Colonic mucosa (tissue), 4 donors: ENCODE data around the gene RARRES1. TPM values are rescaled to one million over a fixed set of nuclear protein-coding genes. Genes with fewer than 3 reads are reported as not detected.

ENCODE experiments used
- DNase-seq: peaks from one replicate; pipeline ENCODE4 v3.0.0-alpha.2; 2020
- H3K27ac ChIP-seq: fragments of 200-600 bp; one replicate; pipeline ENCODE4 v1.8.0; 2021
- H3K27me3 ChIP-seq: fragments of 200-600 bp; one replicate; pipeline ENCODE4 v1.8.0; 2021
- H3K36me3 ChIP-seq: fragments of 200-600 bp; one replicate; pipeline ENCODE4 v1.8.0; 2021
- H3K4me1 ChIP-seq: fragments of 200-600 bp; one replicate; pipeline ENCODE4 v1.8.0; 2021; ENCODE audit warnings: mild to moderate bottlenecking
- H3K4me3 ChIP-seq: fragments of 200-600 bp; one replicate; pipeline ENCODE4 v1.8.0; 2021
- H3K9ac ChIP-seq, 2 donors: one replicate each; pipeline ENCODE4 v1.7.0; 2013; ENCODE audit warnings: control low read depth in 2 of 2, low read depth in 2 of 2, low read length in 2 of 2
- H3K9me3 ChIP-seq: fragments of 200-600 bp; one replicate; pipeline ENCODE4 v1.8.0; 2021
- intact Hi-C: fragments of 100-400 bp; cut with DNase I; formaldehyde crosslinking; loops from one replicate; pipeline ENCODE4 v1.14.1; 2022
- total RNA-seq, 2 donors: library from RNA; stranded (reverse); fragmentation: NEBNext Ultra II Directional in 1 of 2; extraction: Animal tissue kit (Norgen Biotek cat#: 25700) in 1 of 2; gene quantifications; one replicate each; pipeline ENCODE4 v1.2.1, GENCODE V29; 2021
- TF ChIP-seq, protein P1 (sequence below): fragments of 200-600 bp; IDR thresholded peaks from one replicate; pipeline ENCODE4 v1.8.0; 2022; ENCODE audit warnings: antibody characterized with exemption, mild to moderate bottlenecking
- donor health status: healthy.
- donor health status: DM: no; HTN: no; CAD: no.
- donor health status: DM: no; HTN: no; CAD: no.

The RARRES1 gene
- total RNA-seq, 2 donors from 2014 or later = 30.6 to 79.5 TPM

DNA sequence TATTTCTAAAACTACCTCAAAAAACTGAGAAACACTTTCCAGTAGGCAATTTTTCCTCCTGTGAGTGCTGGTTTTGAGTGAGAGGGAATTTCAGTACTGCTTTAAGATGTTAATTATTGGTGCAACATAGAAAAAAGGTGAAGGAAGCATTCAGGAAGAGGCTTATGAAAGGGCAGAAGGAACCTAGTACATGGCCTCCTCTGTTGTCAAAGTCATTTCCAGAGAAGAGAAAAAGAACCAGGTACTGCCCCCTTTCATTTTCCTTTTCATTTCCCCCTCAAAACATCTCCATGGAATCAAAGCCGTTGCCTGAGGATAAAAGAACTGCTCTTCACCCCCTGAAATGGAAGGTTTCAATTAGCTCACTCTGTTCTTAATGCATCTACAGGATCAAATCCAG is 19.8 kb downstream of the RARRES1 start:
- no peaks in the 10 kb centered on the region for H3K9me3 ChIP-seq
- H3K4me1 ChIP-seq = no peaks in the 10 kb centered on the region
- no peaks in the 10 kb centered on the region for H3K36me3 ChIP-seq
- no peak overlapping the region for H3K27ac ChIP-seq
- intact Hi-C loops = loop anchor here (5.0 kb wide), 1 partner anchor 40 kb away; the partner anchor contains the start of gene LXN
- no peak overlapping the region for H3K9ac ChIP-seq
- H3K27me3 ChIP-seq = no peaks in the 10 kb centered on the region
- TF ChIP-seq, protein P1, sequence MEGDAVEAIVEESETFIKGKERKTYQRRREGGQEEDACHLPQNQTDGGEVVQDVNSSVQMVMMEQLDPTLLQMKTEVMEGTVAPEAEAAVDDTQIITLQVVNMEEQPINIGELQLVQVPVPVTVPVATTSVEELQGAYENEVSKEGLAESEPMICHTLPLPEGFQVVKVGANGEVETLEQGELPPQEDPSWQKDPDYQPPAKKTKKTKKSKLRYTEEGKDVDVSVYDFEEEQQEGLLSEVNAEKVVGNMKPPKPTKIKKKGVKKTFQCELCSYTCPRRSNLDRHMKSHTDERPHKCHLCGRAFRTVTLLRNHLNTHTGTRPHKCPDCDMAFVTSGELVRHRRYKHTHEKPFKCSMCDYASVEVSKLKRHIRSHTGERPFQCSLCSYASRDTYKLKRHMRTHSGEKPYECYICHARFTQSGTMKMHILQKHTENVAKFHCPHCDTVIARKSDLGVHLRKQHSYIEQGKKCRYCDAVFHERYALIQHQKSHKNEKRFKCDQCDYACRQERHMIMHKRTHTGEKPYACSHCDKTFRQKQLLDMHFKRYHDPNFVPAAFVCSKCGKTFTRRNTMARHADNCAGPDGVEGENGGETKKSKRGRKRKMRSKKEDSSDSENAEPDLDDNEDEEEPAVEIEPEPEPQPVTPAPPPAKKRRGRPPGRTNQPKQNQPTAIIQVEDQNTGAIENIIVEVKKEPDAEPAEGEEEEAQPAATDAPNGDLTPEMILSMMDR = no peak
- no peak for DNase-seq
- no peak overlapping the region for H3K4me3 ChIP-seq

DNA sequence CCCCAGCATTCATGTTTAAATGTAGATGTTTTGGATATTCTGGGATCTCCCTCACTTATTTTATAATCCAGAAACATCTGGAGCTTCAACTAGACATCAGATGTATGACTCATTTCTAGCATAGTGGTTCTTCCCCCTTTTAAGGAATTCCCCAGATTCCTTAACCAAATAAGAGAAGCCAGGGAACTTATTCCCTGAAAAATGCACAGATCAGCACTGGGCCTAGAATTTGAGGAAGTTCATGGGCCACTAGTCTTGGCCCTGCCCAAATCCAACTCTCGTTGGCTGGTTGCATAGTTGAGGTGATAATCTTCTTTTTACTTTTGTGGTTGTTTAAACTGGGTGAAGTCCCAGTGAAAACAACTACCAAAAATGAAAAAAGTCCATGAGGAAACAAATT is 20.4 kb downstream of the RARRES1 start:
- Histone ChIP-seq H3K27ac (no peak overlapping the region), H3K27me3 (no peaks in the 10 kb centered on the region), H3K4me3 (no peak overlapping the region), H3K9me3 (no peaks in the 10 kb centered on the region), H3K9ac (no peak overlapping the region), H3K36me3 (no peaks in the 10 kb centered on the region), H3K4me1 (no peaks in the 10 kb centered on the region)
- intact Hi-C loops = loop anchor here (5.0 kb wide), 1 partner anchor 40 kb away; the partner anchor contains the start of gene LXN
- no peak for DNase-seq
- TF ChIP-seq, protein P1 = no peak

- no peak for DNase-seq
- H3K36me3 ChIP-seq = no peaks in the 10 kb centered on the region
- TF ChIP-seq, protein P1 = no peak
- no peak overlapping the region for H3K27ac ChIP-seq
- no peak overlapping the region for H3K4me3 ChIP-seq
- H3K4me1 ChIP-seq = no peaks in the 10 kb centered on the region
- intact Hi-C loops = loop anchor here (5.0 kb wide), 1 partner anchor 38 kb away; the partner anchor contains the start of gene LXN
- H3K27me3 ChIP-seq = no peaks in the 10 kb centered on the region
- no peak overlapping the region for H3K9ac ChIP-seq
- no peaks in the 10 kb centered on the region for H3K9me3 ChIP-seq
Measured at GRCh38 chr3:158710601-158711000, 21.7 kb downstream of the RARRES1 start.

DNA sequence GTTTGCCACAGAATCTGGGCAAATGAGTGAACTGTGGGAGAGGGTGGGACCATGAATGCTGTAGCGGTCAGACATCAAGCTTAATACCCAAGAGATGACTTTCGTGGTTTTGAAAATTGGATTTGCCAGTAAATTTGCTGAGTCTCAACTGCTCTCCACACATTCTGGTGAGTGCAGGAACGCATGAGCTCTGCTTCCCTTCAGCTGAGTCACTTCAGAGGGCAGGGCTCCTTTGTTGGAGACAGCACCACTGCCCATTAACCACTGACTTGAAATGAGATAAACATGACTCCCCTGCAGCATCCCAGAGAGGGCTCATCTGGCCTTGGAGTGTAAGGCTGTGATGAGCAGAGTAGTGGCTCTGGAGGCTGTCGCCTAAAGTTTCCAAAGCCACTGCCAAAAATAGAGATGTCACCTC is 22.6 kb downstream of the RARRES1 start:
- Histone ChIP-seq H3K9me3 (no peaks in the 10 kb centered on the region), H3K27me3 (no peaks in the 10 kb centered on the region), H3K9ac (no peak overlapping the region), H3K27ac (no peak overlapping the region), H3K4me1 (no peaks in the 10 kb centered on the region), H3K36me3 (no peaks in the 10 kb centered on the region), H3K4me3 (no peak overlapping the region)
- DNase-seq = no peak
- TF ChIP-seq, protein P1 = no peak
- intact Hi-C loops = loop anchor here (5.0 kb wide), 1 partner anchor 37 kb away; the partner anchor contains the start of gene LXN

GRCh38 chr3:158703566-158703965 is 28.7 kb downstream of the RARRES1 start:
- no peak for DNase-seq
- intact Hi-C loops = no loop called here
- TF ChIP-seq, protein P1 = no peak
- Histone ChIP-seq H3K4me3 (no peak overlapping the region), H3K27me3 (no peaks in the 10 kb centered on the region), H3K27ac (no peak overlapping the region), H3K36me3 (no peaks in the 10 kb centered on the region), H3K4me1 (no peaks in the 10 kb centered on the region), H3K9me3 (no peaks in the 10 kb centered on the region), H3K9ac (no peak overlapping the region)
